Inferior parietal cortex (tissue), 1 donor: Measurements from ENCODE around the gene KLRD1.
"Not testable (repeated sequence)": the region's sequence is repeated elsewhere in the genome, so short reads cannot be mapped to it uniquely, and the experiment has no call there.

ENCODE experiments used
- DNase-seq: peaks from one replicate; pipeline ENCODE4 v3.0.0-alpha.2; 2016; ENCODE audit errors: extremely low spot score

Gene KLRD1, protein sequence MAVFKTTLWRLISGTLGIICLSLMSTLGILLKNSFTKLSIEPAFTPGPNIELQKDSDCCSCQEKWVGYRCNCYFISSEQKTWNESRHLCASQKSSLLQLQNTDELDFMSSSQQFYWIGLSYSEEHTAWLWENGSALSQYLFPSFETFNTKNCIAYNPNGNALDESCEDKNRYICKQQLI

DNA sequence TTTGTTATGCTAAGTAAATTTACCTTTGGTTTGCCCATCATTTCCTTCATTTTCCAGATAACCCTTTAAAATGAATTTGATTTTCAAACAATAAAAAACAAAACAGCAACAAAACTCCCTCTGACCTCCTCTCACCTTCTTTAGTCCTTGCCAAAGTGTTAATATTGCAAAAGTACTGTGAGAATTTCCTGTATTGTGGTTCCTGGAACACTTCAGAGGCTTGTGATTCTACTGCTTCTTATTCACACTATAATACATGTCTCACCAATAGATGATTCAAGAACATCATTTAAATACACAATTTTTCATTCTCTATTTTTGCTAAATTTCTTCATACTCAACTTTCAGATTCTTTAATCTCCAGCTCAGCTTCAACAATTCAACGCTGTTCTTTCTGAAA lies at the start of gene KLRD1:
Gene KLRD1, plus strand, starts transcription at position 241 of the 400 bp plus-strand sequence. CDS start 208 bp downstream, outside the sequence.
- no peak for DNase-seq

DNA sequence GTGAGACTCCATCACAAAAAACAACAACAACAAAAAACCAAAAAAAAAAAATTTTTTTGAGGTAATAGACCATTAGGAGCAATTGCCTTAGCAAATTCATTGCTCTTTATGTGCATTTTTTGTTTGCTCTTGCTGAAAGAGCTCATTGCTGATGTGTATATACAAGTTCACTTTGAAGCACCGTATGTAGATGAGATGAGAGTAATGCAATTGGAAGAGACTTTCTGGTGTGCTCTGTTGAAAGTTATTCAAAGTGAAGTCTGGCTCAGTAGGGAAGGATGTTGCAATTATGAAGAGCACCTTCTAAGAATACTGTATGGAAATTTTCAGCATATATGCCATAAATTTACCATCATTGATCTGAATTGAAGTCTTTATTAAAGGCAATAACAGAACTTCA lies 46.7 kb upstream of the KLRD1 start:
- DNase-seq: no peak

DNA sequence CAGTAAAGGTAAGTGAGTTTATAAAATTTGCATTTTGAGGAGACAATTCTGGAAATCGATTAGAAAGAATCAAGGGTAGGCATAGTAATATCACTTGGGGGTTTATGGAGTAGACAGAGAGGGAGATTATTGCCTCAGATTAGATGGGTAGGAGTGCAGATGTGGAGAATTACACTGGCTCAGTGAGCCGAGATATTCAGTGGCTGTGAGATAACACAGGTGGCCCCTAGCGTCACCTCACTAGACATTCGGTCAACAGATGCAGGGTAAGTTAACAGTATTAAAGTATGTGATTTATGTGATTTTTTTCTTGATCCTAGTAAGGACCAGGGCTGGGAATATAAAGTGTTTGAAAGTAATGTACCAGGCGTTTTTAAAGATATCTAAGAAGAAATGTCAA lies 39.6 kb upstream of the KLRD1 start:
- DNase-seq: no peak

DNA sequence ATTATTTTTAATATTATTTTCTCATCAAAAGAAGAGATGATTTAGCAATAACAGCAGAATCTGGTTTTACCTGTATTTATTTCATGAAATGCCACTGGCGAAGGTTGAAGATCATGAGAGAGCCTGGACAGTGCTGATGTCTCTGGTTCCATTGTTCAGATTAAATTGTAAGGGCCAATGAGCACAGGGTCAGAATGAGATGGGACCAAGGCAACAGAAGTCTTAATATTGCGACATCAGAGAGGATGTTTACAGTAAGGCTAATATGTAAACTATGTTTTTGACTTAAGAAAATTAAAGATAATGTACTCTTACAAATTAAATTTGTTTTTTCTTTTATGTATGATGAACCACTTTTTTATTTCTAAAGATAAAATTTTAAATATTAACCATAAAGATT lies 35.2 kb upstream of the KLRD1 start:
- no peak for DNase-seq

DNA sequence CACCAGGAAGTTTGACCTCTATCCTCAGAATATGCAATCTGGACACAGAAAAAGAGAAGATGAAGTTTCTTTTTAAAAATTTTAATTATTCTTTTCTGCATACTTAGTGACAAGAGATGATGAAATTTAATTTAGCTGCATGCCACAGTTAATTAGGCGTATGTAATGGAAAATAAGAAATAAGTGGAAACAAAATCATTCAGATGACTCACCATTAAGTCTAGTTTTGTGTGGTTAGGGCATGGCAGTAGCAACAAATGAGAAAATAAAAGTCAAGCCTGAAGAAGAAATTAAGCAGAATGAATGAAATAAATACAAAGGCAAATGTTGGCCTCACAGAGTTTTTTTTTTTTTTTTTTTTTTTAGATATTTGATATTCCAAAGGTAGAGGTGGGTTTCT lies 30.9 kb upstream of the KLRD1 start:
- DNase-seq: no peak

DNA sequence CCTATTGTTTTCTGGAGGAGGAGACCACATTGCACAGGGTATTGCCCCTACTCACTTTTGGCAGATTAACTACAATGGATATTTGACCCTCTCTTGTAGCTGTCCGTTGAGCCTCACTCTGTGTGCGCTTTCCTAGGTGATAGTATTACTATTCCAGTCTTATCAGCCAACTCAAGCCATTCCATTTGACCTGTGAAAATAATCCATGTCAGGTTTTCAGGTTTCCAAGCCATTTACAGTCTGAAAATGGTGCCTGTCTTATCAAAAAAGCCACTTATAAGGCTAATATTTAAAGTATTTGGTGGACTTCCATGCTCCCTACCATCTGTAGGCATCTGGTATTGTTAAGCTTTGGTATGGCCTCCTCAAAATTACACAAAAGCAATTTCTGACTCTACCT lies 29.6 kb upstream of the KLRD1 start:
- no peak for DNase-seq

DNA sequence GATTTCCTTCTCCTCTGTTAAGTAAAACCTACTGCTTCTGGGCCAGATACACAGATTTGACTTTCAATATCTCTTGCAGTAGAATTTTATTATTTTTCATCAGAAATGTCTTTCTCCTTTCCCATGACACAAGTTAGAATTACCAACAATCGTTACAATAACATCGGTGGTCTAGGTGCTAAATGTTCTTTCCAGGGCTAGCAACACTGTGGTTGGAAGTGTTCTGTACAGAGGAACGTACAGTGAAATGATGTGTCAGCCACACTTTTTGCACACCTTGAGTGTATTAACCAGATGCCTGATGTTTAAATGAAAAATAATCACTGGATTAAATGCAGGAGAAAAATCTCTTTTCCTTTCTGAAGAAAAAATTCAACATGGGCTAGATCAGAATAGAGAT lies 27.7 kb upstream of the KLRD1 start:
- no peak for DNase-seq

DNA sequence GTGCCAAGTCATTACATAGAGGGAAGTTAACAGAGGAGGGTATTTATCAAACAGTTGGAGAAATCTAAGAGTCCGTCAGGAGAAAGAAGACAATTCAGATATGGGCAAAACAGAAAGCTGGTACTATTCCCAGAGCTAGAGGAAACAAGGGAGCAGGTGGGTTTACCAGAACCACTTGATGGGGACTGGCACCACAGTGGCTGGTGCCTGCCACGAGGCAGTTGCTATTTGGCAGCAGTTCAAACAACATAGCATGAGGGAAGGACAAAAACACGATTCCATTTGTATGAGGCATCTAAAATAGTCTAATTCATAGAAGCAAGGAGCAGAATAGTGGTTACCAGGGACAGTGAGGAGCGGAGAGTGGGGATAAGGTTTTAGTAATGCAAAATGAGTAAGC lies 24.6 kb upstream of the KLRD1 start:
- DNase-seq: no peak

DNA sequence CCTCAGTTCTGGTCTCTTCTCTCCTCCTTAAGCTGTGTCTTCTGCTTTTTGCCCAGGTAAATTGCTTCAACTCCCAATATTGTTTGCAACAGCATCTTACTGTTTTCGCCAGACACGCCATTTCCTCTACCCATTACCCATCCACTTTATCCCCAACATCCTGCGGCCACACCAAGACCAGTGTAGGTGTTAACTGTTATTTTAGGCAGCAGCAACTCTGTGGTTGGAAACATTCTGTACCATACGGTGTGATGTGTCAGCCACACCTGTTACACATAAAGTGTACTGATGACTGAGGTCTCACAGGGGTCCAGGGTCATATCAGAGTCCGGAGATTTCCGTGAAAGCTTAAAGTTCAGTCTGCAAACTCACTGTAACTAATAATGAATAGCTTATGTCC lies 21.8 kb upstream of the KLRD1 start:
- no peak for DNase-seq

DNA sequence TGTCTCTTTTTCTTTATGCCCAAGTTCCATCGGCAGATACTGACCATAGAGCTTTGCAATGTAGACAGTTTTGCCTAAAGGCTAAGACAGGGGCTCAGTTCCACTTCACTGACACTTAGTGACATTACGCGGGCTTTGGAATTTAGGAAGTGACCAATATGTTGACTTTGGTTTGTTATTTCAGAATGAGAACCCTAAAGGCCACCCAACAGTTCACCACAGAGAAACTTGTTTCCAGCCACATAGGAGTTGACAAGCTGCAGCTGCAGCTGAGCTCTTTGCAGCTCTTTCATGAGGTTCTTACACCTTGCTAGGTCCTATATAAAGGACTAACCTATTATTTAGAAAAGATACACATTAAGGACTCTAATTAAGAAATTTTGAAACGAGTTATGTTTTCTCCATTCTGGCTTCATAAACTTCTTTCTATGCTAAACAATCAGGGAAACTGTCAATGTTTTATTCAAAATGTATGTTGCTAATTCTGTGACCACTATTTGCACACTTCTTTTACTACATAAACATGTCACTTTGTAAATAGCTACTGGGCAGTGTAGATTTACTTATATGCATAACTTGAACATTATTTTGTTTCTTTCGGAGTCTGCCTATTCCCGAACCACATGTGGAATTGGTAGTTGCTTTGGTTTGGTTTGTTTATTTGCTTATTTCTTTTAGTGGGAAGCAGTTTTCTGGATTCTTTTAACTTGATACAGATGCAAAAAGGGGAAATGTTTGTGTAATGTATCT lies 18.5 kb upstream of the KLRD1 start:
- no peak for DNase-seq

DNA sequence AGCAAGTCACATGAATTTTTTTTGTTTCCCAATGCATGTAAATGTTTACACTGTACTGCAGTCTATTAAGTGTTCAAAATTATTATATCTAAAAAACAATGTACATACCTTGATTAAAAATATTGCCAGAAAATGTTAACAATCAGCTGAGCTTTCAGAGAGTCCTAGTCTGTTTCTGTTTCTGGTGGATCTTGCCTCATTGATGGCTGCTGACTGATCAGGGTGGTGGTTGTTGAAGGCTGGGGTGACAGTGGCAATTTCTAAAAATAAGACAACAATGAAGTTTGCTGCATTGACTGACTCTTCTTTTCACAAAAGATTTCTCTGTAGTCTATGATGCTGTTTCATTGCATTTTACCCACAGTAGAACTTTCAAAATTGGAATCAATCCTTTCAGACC lies 16.6 kb upstream of the KLRD1 start:
- no peak for DNase-seq

DNA sequence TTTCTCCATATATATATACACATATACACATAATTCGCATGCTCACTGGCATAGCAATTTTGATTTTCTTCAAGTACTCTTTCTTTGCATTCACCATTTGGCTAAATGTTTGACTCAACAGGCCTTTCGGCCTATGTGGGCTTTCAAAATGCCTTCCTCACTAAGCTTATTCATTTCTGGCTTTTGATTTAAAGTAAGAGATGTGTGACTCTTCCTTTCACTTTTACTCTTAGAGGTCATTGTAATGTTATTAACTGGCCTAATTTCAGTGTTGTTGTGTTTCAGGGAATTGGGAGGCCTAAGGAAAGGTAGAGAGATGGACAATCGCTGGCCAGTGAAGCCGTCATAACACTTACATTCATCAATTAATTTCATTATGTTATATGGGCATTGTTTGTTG lies 14.5 kb upstream of the KLRD1 start:
- no peak for DNase-seq

DNA sequence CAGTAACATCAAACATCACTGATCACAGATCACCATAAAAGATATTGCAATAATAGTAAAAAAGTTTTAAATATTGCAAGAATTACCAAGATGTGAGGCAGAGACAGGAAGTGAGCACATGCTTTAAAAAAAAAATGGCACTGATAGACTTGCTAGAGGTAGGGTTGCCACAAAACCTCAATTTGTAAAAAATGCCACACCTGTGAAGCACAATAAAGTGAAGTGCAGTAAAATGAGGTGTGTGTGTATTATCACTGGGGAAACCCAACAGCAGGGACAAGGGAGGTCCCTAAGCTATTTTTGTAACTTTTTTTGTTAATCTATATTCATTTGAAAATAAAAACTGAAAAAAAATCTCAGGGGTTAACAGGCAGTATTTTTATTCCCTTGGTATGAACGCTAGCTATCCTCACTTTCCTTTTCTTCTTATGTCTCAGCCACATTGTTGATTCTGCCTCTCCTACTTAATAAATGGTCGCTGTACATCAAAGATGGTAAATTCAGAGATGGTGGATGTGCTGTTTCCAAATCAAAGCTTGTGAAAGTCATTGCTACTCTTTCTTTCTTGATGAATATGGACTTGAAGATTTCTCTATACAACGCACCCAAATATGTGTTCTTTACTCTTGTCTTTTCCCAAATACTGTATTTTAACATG lies 14.0 kb upstream of the KLRD1 start:
- no peak for DNase-seq

DNA sequence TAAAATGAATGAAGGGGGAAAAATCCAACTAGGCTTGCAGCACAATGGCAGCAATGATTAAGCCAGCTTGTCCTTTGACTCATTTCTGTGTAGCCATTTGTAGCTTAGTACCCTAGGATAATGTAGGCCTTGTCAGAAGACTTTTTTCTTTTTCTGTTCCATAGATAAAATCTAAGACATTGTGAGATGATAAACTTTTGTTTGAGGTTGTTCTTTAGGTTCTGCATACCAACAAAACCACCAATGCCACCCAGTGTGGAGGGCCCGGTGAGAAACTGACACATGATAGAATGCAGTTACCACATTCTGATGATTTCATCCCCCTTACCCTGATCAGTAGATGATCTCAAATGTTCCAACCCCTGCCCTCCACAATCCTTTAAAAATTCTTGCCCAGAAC lies 6.6 kb upstream of the KLRD1 start:
- no peak for DNase-seq

DNA sequence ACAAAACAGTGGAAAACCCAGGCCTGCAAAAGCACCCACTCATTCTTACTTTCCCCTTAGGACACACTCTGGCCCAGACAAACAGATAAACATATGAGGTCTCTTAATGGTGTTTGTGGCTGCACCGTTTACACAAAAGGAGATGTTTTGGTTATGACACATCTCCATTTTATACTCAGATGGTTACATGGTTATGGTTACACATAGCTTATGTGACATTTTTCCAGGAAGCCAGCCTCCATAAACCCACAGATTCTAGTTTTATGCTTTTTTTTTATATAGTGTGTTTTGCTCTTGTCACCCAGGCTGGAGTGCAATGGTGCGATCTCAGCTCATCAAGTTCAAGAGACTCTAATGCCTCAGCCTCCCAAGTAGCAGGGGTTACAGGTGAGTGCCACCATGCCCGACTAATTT lies 3.5 kb upstream of the KLRD1 start:
- no peak for DNase-seq

DNA sequence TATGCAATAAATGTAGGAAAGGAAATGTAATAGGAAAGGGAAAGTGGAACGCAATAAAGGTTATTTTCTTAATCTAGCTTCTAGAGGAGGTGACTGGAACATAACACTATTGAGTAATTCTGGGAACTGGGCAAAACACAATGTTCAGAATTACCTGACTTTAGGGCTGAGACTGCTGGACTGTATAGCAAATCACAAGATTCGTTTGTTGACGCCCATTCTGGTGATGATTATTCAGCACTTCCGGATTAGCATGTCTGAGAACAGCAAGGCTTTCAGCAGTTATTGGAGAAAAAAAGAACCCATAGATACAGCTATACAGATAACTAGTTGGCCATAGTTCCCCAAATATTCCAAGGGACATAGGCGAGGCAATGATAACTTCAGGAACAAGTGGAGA lies 2.3 kb upstream of the KLRD1 start:
- DNase-seq: no peak

DNA sequence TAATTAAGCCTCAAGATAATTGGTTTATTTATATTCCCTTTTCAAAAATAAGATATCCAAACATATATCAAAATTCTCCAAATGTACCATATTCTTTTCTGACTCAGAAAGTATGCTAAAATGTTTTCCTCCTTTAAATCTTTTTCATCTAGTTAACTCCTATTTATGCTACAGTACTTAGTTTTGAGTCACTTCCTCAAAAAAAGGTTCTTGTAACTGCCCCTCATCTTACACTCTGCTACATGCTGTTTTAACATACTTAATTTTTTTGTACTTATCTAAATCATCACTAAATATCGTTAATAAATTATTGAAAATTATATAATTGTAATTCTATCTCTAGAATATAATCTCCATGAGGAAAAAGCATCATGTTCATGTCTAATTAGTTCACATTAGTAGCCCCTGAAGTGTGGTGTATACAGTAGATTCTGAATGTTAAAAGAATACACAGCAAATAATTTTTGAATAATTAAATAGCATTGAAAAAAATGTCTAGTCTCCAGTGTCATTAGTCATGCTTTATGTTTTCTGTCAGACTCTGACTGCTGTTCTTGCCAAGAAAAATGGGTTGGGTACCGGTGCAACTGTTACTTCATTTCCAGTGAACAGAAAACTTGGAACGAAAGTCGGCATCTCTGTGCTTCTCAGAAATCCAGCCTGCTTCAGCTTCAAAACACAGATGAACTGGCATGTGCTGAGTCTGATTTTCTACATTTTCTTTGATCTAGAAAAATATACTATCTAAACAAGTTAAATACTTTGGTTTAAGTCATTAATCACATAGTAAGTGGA lies 3.5 kb downstream of the KLRD1 start:
- DNase-seq: no peak

DNA sequence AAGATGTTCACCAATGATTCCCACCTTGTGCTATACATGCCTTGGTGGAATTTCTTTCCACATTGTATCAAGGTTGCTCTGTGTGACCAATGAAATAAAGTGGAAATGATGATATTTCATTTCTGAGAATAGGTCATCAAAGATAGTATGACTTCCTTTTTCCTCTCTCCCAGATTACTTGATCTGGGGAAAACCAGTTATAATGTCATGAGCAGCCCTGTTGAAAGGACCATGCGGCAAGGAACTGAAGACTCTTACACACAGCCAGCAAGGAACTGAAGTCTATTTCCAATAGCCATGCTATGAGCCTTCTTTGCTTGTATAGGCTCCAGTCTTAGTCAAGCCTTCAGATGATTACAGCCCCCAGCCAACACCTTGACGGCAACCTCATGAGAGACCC lies 11.7 kb downstream of the KLRD1 start:
- no peak for DNase-seq

DNA sequence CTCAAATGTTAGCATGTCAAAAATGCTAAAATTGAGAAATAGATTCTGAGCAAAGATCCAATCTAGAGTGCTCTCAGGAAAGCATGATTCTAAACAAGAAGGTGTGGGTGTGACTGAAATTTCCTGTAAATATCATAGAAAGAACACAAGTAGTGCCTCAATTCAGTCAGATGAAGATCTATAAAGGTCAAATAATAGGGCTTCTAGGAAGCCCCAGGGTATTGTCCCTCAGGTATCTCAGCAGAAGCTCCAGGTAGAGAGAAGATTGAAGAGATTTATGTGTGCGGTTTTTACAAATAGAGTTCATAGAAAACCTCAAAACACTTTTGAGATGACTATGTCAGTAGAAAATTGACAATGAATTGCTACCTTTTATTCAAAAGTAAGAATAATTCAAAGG lies 13.0 kb downstream of the KLRD1 start:
- no peak for DNase-seq

DNA sequence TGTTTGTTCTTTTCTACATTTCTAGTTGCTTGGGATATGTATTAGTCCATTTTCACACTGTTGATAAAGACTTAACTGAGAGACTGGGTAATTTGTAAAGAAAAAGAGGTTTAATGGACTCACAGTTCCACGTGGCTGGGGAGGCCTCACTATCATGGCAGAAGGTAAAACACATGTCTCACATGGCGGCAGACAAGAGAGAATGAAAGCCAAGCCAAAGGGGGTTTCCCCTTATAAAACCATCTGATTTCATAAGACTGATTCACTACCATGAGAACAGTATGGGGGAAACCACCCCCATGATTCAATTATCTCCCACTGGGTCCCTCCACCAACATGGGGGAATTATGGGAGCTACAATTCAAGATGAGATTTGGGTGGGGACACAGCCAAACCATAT lies 21.0 kb downstream of the KLRD1 start:
- not testable (repeated sequence) for DNase-seq

DNA sequence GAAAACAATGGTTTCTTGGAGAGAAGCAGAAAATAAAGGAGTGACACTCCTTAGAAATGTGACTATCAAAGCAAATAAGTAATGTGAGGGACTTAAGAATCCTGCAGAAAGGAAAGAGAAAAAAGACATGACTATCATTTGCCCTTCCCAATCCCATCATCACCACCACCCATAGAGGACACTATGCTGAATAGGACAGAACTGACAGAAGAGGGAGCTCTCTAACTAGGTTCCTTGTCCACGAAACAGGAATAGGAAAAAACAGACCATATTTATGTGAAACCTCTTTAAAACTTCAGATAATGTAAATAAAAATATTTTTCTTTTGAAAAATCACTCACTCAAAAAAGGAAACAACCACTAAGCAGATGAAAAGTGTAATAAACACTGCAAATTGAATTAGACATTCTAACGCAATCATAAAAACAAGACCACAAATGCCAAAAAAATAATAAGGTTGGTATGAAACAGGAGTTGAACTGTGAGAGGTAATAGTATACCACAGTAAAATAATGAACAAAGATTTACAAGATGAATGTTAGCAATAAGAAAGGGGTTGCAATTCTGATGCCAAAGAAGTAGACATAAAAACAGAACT lies 24.1 kb downstream of the KLRD1 start:
- DNase-seq: peak; percentile 78

DNA sequence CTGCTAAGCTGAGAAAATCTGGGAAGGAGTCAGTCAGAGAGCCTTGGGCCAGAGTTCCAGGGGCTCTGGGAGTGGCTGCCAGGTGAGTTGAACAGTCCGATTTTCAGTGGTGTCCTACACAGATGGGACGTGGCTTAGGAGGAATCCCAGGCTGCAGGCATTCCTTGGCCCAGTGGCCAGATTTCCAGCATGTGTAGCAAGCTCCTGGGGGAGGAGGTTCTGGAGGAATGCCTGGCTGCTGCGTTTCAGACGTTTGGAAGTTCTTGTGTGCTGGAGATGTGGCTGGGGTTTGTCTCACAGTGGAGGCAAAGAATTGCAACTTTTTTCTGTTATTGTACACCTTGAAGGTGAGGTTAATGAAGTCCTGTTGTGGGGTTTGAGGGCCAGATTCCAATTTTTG lies 28.5 kb downstream of the KLRD1 start:
- not testable (repeated sequence) for DNase-seq
